H4 (cell line): ENCODE results near the gene PXK. TPM values are rescaled to one million over a fixed set of nuclear protein-coding genes. Genes with fewer than 3 reads are reported as not detected.

Experiments
- DNase-seq: peaks from one replicate; pipeline ENCODE4 v3.0.0-alpha.2; 2015; ENCODE audit warnings: low spot score
- total RNA-seq: library from RNA; depleted of rRNA; stranded (reverse); fragments of >200 nt; shearing (Covaris generic); gene quantifications from 2 replicates; pipeline ENCODE4 v1.2.3, GENCODE V29; 2014; rRNA removed

Gene PXK
- total RNA-seq, 1 experiment from 2014 or later: 48.8 TPM

- DNase-seq: no peak
Measured at GRCh38 chr3:58466899-58467563, 134.3 kb downstream of the PXK start.

GRCh38 chr3:58469096-58469495, 136.4 kb downstream of the PXK start:
- no peak for DNase-seq

GRCh38 chr3:58470363-58471024, 137.8 kb downstream of the PXK start:
- DNase-seq: no peak

GRCh38 chr3:58471025-58471887, 138.6 kb downstream of the PXK start:
- peak; percentile 92 for DNase-seq

GRCh38 chr3:58473275-58473674, 140.6 kb downstream of the PXK start:
- no peak for DNase-seq

- no peak for DNase-seq
Measured at GRCh38 chr3:58474348-58474911, 141.7 kb downstream of the PXK start.

GRCh38 chr3:58474967-58475578, 142.4 kb downstream of the PXK start:
- DNase-seq: no peak

Other genes starting within 250 kb of the PXK start
- gene DNASE1L3, start 121.9 kb upstream of the PXK start, total RNA-seq: not detected in 2 replicates
- gene ABHD6, start 95.1 kb upstream of the PXK start, total RNA-seq: 7.8 and 10.8 TPM in 2 replicates
- 6.2 and 12.0 TPM in 2 replicates for gene RPP14, start 26.6 kb upstream of the PXK start, total RNA-seq
- gene HTD2, start 26.4 kb upstream of the PXK start, total RNA-seq: 7.1 and 24.6 TPM in 2 replicates
- 172 and 193 TPM in 2 replicates for gene PDHB, start 100.9 kb downstream of the PXK start, total RNA-seq
- 7.9 and 11.1 TPM in 2 replicates for gene KCTD6, start 159.2 kb downstream of the PXK start, total RNA-seq
- gene ACOX2, start 204.3 kb downstream of the PXK start, total RNA-seq: 3.8 and 5.7 TPM in 2 replicates
- not detected in 2 replicates for gene FAM107A, start 244.5 kb downstream of the PXK start, total RNA-seq